Bone marrow (tissue), 2 donors: ENCODE results near the gene FGFR4.

Source experiments
- DNase-seq, 2 donors: peaks; one replicate each; lab custom pipeline; 2025; lab: John Stamatoyannopoulos, UW

The FGFR4 gene

GRCh38 chr5:177103523-177104253 lies 17.0 kb downstream of the FGFR4 start:
- no peak for DNase-seq

- no peak for DNase-seq
Observed at GRCh38 chr5:177105691-177106476, 19.2 kb downstream of the FGFR4 start.

GRCh38 chr5:177107159-177107558 lies 20.4 kb downstream of the FGFR4 start:
- no peak for DNase-seq

- no peak for DNase-seq
Observed at GRCh38 chr5:177109810-177110209, 23.1 kb downstream of the FGFR4 start.

- peak; percentile 16 to 47 for DNase-seq
Observed at GRCh38 chr5:177111720-177112394, 25.1 kb downstream of the FGFR4 start.

DNA sequence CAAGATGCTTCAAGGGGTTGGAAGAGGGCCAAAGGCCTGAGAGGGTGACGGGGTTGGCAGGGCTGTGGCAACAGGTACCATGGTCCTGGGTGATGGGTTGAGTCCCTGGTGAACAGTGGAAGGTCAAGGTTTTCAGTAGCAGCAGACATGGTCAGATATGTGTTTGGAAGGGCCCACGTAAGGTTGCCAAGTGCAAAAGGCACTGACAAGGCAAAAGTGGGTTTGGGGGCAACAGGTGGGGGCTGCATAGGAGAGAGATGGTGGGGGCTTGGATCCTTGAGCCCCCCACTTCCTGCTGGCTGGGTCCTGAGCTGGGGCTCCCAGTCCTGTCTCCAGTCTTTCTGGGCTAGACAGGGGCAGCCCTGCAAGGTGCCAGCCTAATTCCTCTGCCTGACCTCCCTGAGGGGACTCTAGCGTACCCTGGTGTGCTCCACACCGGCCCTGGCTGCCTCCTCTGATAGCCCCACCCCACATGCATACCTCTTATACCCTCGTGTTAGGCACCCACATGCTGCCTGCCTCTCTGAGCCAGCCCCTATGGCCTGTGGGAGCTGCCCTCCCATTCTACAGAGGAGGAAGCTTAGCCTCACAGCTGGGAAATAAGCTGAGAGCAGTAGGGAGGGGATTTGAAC lies 26.0 kb downstream of the FGFR4 start:
- no peak for DNase-seq

- DNase-seq: peak; percentile 43 to 73
Observed at GRCh38 chr5:177113566-177114424, 27.1 kb downstream of the FGFR4 start.

- peak in 1 of 2 donors; percentile 17 for DNase-seq
Observed at GRCh38 chr5:177116631-177117373, 30.1 kb downstream of the FGFR4 start.

GRCh38 chr5:177117441-177118045 lies 30.8 kb downstream of the FGFR4 start:
- DNase-seq: no peak

DNA sequence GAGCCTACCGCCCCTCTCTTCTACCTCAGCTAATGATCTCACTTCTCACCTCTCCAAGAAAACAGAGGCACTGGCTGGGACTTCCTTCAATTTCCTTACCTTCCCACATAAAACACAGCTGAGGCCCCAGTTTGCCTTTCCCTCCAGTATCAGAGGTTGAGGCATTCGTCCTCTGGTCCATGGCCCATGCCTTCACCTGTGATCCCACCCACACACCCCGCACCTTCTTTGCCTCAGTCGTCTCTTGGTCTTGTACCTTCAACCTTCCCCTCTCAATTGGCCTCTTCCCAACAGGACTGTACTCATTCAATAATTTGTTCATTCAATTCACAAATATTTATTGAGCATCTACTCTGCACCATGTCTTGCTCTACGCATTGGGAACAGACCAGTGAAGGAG lies 35.9 kb downstream of the FGFR4 start:
- DNase-seq: no peak

DNA sequence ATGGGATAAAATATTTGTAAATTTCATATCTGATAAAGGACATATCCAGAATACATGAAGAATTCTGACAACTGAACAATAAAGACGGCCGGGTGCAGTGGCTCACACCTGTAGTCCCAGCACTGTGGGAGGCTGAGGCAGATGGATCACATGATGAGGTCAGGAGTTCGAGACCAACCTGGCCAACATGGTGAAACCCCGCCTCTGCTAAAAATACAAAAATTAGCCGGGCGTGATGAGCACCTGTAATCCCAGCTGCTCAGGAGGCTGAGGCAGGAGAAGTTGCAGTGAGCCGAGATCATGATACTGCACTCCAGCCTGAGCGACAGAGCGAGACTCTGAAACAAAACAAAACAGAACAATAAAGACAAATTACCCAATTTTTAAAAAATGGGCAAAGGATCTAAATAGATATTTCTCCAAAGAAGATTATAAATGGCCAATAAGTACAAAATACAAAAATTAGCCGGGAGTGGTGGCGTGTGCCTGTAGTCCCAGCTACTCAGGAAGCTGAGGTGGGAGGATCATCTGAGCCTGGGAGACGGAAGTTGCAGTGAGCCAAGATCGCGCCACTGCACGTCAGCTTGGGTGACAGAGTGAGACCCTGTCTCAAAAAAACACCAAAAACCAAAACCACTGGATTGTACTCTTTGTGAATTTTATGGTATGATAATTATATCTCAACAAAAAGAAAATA lies 37.2 kb downstream of the FGFR4 start:
- DNase-seq: no peak

GRCh38 chr5:177124486-177124991 lies 37.8 kb downstream of the FGFR4 start:
- no peak for DNase-seq

GRCh38 chr5:177126771-177127170 lies 40.1 kb downstream of the FGFR4 start:
- no peak for DNase-seq

DNA sequence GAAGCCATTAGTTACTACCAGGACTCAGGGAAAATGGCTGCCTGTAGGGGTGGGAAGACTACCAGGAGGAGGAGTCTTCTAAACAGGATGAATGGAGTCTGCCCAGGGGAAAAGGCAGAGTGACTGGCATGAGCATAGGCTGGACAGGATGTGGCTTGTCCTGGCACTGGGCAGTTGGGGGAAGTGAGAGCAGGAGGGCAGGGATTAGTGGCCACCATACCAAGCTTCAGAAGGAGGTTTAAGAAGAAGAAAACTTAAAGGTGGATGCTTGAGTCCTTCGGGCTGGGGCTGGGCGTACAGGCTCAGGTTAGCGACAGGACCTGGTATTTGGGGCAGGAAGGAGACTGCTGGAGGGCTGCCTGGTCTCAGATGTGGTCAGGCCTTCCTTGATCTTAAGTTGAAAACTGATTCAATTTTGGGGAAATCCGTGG lies 41.9 kb downstream of the FGFR4 start:
- DNase-seq: no peak

- DNase-seq: no peak
Observed at GRCh38 chr5:177130211-177131018, 43.7 kb downstream of the FGFR4 start.

DNA sequence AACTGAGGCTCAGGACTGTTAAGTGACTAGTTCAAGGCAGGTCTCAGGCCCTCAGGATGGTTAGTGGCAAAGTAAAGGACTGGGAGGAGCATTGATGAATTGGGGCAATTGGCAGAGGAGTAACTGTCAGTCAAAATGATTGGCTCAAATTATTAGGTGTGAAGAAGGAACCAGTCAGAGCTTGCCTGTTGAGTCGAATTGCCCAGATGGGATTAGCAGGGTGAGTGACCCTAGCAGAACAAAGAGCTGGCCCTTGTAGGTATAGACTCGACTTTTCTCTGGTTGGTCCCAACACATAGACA lies 44.3 kb downstream of the FGFR4 start:
- no peak for DNase-seq

- no peak for DNase-seq
Observed at GRCh38 chr5:177131352-177132135, 44.8 kb downstream of the FGFR4 start.
